DOHH2 (cell line): ENCODE measurements around the gene CSAD.

Experiments used
- CTCF ChIP-seq: fragments of 200-600 bp; sonication (generic); IDR thresholded peaks from one replicate; pipeline ENCODE4 v1.5.1; 2014; ENCODE audit warnings: antibody characterized with exemption, mild to moderate bottlenecking, low read depth, low read length; ENCODE audit not compliant: poor library complexity, severe bottlenecking
- EZH2phosphoT487 ChIP-seq: fragments of 200-600 bp; sonication (generic); IDR thresholded peaks from 2 replicates; pipeline ENCODE4 v1.6.1; 2017; ENCODE audit warnings: borderline replicate concordance, mild to moderate bottlenecking, antibody characterized with exemption, low read length, moderate library complexity, mixed read lengths

DNA sequence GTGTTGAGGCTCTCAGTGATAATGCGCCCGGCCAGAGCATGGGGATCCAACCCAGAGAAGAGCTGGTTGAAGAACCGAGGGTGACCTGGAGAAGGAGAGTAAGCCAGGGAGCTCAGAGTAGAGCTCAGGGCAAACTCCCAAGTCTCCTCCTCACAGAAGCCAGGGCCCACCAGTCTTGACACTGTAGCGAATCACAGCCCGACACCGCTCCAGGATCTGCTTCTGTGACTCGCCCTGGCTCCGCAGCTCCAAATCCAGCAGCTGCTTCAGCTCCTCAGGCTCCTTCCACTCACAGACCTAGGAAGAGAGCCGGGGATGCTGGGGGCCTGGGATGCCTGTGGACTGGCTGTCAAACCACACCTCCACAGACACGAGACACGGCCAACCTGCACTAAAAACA, 8.4 kb downstream of the CSAD start:
- TF ChIP-seq CTCF (no peak), EZH2phosphoT487 (no peak)
